ENCODE data around the gene YY1AP1.
"Not testable (repeated sequence)": the region's sequence is repeated elsewhere in the genome, so short reads cannot be mapped to it uniquely, and the experiment has no call there.

YY1AP1 gene

DNA sequence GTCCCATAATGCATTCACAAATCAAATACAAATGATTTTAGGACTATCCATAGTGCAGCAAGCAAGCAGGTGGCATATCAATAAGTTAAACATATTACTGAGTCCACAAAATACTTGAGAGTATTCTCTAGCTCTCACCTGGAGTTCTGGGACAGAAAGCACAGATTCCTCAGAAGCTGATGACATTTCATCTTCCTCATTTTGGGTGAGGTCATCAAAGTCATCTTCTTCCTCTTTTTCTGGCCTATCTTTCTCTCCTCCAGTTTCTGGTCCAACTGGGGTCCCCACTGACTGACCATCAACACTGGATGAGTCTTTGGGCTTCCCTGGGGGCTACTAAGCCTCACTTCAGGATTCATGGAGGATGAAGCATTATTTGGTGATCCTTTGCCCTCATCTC is 38.9 kb downstream of the YY1AP1 start:
- H3K4me3 ChIP-seq (ENCODE audit: low read length): no peak overlapping the region
- no peak for DNase-seq (ENCODE audit: low read depth)
- TF ChIP-seq CTCF (conservative IDR thresholded peaks at IDR 0.05; ENCODE audit: low read length): no peak

GRCh38 chr1:155648207-155649147 is 40.1 kb downstream of the YY1AP1 start:
- DNase-seq (ENCODE audit: low read depth): peak; percentile 91
- H3K4me3 ChIP-seq (ENCODE audit: low read length): peak overlapping the region; percentile 61
- TF ChIP-seq CTCF (conservative IDR thresholded peaks at IDR 0.05; ENCODE audit: low read length): peak; percentile 73

- H3K4me3 ChIP-seq (ENCODE audit: low read length): no peak overlapping the region
- peak; percentile 51 for DNase-seq (ENCODE audit: low read depth)
- no peak for TF ChIP-seq CTCF (conservative IDR thresholded peaks at IDR 0.05; ENCODE audit: low read length)
Observed at GRCh38 chr1:155646307-155646706, 42.3 kb downstream of the YY1AP1 start.

GRCh38 chr1:155645648-155646047 is 42.9 kb downstream of the YY1AP1 start:
- no peak overlapping the region for H3K4me3 ChIP-seq (ENCODE audit: low read length)
- peak; percentile 12 for DNase-seq (ENCODE audit: low read depth)
- TF ChIP-seq CTCF (conservative IDR thresholded peaks at IDR 0.05; ENCODE audit: low read length): no peak

DNA sequence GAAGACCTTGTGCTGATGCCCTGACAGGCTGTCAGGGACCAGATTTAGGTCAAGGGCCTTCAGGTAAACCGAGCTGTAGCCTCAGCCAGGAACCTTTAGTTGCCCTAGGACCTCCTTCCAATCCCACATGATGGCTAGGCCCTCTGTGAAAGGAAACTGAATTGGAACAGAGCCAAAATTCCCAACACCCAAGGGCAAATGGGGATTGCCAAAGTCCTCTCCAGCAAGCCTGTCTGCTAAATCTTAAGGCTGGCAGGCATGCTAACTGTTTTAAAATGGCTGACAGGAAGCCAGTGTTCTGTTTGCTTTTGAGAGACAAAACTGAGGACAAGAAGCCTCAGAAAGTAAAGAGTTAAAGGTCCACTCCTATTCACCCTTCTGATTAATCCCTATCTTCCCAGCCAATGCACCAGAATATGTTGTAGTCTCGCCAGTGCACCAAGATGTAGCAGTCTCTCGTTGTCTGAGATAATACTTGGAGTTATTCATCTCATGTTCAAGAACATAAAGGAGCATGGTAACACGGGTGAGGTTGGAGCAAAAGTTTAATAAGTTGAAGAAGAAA is 43.5 kb downstream of the YY1AP1 start:
- no peak overlapping the region for H3K4me3 ChIP-seq (ENCODE audit: low read length)
- peak; percentile 41 for DNase-seq (ENCODE audit: low read depth)
- no peak for TF ChIP-seq CTCF (conservative IDR thresholded peaks at IDR 0.05; ENCODE audit: low read length)

GRCh38 chr1:155643230-155643629 is 45.3 kb downstream of the YY1AP1 start:
- no peak overlapping the region for H3K4me3 ChIP-seq (ENCODE audit: low read length)
- no peak for DNase-seq (ENCODE audit: low read depth)
- TF ChIP-seq CTCF (conservative IDR thresholded peaks at IDR 0.05; ENCODE audit: low read length): no peak

- not testable (repeated sequence) for DNase-seq (ENCODE audit: low read depth); H3K4me3 ChIP-seq (ENCODE audit: low read length)
Observed at GRCh38 chr1:155642559-155643180, 45.9 kb downstream of the YY1AP1 start.

Data from AG10803 (cell line).